ENCODE results near the gene AUNIP.

Gene AUNIP

GRCh38 chr1:25814549-25815087 is 44.6 kb downstream of the AUNIP start:
- no peak overlapping the region for H3K18ac ChIP-seq (ENCODE audit: low read length)
- H3K4me1 ChIP-seq (ENCODE audit: control insufficient read depth in 2 of 2, insufficient read depth in 1 of 2, low read depth in 1 of 2, low read length in 2 of 2) = peaks cover 6 to 10% of the 10 kb centered on the region in 2 donors
- H3K9ac ChIP-seq (ENCODE audit: low read depth, low read length, poor library complexity) = no peak overlapping the region
- H2BK120ac ChIP-seq (ENCODE audit: low read depth, low read length) = no peak overlapping the region
- WGBS, 2 donors (ENCODE audit: extremely low coverage in 2 of 2, insufficient read length in 2 of 2, insufficient replicate concordance in 1 of 2) = no CpG with 5 or more reads among the region's 7 CpGs
- H2BK5ac ChIP-seq (ENCODE audit: low read length) = no peak overlapping the region
- H4K8ac ChIP-seq (ENCODE audit: low read depth, low read length) = no peak overlapping the region
- H2AK5ac ChIP-seq (ENCODE audit: low read depth, low read length) = no peak overlapping the region
- peaks cover 37 to 71% of the 10 kb centered on the region in 2 donors for H3K36me3 ChIP-seq (replicated peaks in 1 of 2; ENCODE audit: control insufficient read depth in 2 of 2, insufficient read depth in 2 of 2, low read length in 2 of 2)
- no peak overlapping the region for H3K4me2 ChIP-seq (ENCODE audit: insufficient read depth, low read length, poor library complexity, severe bottlenecking)
- no peak overlapping the region for H3K27ac ChIP-seq (replicated peaks; ENCODE audit: low read length)
- H3K79me1 ChIP-seq (ENCODE audit: low read depth, low read length) = peaks cover 7% of the 10 kb centered on the region
- no peak overlapping the region for H2BK12ac ChIP-seq (ENCODE audit: low read length)
- no peak for DNase-seq (ENCODE audit: low spot score)
- H2BK15ac ChIP-seq (ENCODE audit: low read length) = no peak overlapping the region
- no peak overlapping the region for H4K91ac ChIP-seq (ENCODE audit: low read depth, low read length, poor library complexity)
- H3K23ac ChIP-seq (ENCODE audit: low read depth, low read length, poor library complexity) = no peak overlapping the region
- no peak overlapping the region for H3K4ac ChIP-seq (ENCODE audit: low read length)
- H3K14ac ChIP-seq (ENCODE audit: low read length) = no peak overlapping the region
- H2AFZ ChIP-seq (ENCODE audit: low read length) = no peak overlapping the region
- no peak overlapping the region for H3K4me3 ChIP-seq (ENCODE audit: low read length in 2 of 2)
- no peaks in the 10 kb centered on the region for H3K27me3 ChIP-seq (ENCODE audit: control insufficient read depth in 3 of 3, insufficient read depth in 3 of 3, low read depth in 1 of 3, low read length in 3 of 3)
- no peaks in the 10 kb centered on the region for H3K9me3 ChIP-seq (replicated peaks in 1 of 2; ENCODE audit: control insufficient read depth in 2 of 2, insufficient read depth in 1 of 2, low read depth in 1 of 2, low read length in 2 of 2)

GRCh38 chr1:25813734-25814471 is 45.4 kb downstream of the AUNIP start:
- Histone ChIP-seq H3K4ac (ENCODE audit: low read length) (no peak overlapping the region), H4K91ac (ENCODE audit: low read depth, low read length, poor library complexity) (no peak overlapping the region), H3K23ac (ENCODE audit: low read depth, low read length, poor library complexity) (peak overlapping the region; percentile 9), H3K9me3 (replicated peaks in 1 of 2; ENCODE audit: control insufficient read depth in 2 of 2, insufficient read depth in 1 of 2, low read depth in 1 of 2, low read length in 2 of 2) (no peaks in the 10 kb centered on the region), H2BK15ac (ENCODE audit: low read length) (no peak overlapping the region), H3K4me2 (ENCODE audit: insufficient read depth, low read length, poor library complexity, severe bottlenecking) (no peak overlapping the region), H3K27me3 (ENCODE audit: control insufficient read depth in 3 of 3, insufficient read depth in 3 of 3, low read depth in 1 of 3, low read length in 3 of 3) (no peaks in the 10 kb centered on the region), H3K4me3 (ENCODE audit: low read length in 2 of 2) (no peak overlapping the region), H3K27ac (replicated peaks; ENCODE audit: low read length) (no peak overlapping the region), H3K14ac (ENCODE audit: low read length) (no peak overlapping the region), H3K36me3 (replicated peaks in 1 of 2; ENCODE audit: control insufficient read depth in 2 of 2, insufficient read depth in 2 of 2, low read length in 2 of 2) (peaks cover 42 to 78% of the 10 kb centered on the region in 2 donors), H4K8ac (ENCODE audit: low read depth, low read length) (no peak overlapping the region), H2BK120ac (ENCODE audit: low read depth, low read length) (no peak overlapping the region), H2AFZ (ENCODE audit: low read length) (no peak overlapping the region), H2AK5ac (ENCODE audit: low read depth, low read length) (no peak overlapping the region), H3K18ac (ENCODE audit: low read length) (no peak overlapping the region), H3K79me1 (ENCODE audit: low read depth, low read length) (peaks cover 10% of the 10 kb centered on the region), H2BK5ac (ENCODE audit: low read length) (no peak overlapping the region), H3K4me1 (ENCODE audit: control insufficient read depth in 2 of 2, insufficient read depth in 1 of 2, low read depth in 1 of 2, low read length in 2 of 2) (peaks cover 4 to 7% of the 10 kb centered on the region in 2 donors), H3K9ac (ENCODE audit: low read depth, low read length, poor library complexity) (no peak overlapping the region), H2BK12ac (ENCODE audit: low read length) (no peak overlapping the region)
- no peak for DNase-seq (ENCODE audit: low spot score)
- no CpG with 5 or more reads among the region's 24 CpGs for WGBS, 2 donors (ENCODE audit: extremely low coverage in 2 of 2, insufficient read length in 2 of 2, insufficient replicate concordance in 1 of 2)

GRCh38 chr1:25813071-25813733 is 46.1 kb downstream of the AUNIP start:
- Histone ChIP-seq H3K18ac (ENCODE audit: low read length) (no peak overlapping the region), H3K36me3 (replicated peaks in 1 of 2; ENCODE audit: control insufficient read depth in 2 of 2, insufficient read depth in 2 of 2, low read length in 2 of 2) (peaks cover 44 to 85% of the 10 kb centered on the region in 2 donors), H3K9me3 (replicated peaks in 1 of 2; ENCODE audit: control insufficient read depth in 2 of 2, insufficient read depth in 1 of 2, low read depth in 1 of 2, low read length in 2 of 2) (no peaks in the 10 kb centered on the region), H3K4me2 (ENCODE audit: insufficient read depth, low read length, poor library complexity, severe bottlenecking) (no peak overlapping the region), H2AK5ac (ENCODE audit: low read depth, low read length) (no peak overlapping the region), H3K23ac (ENCODE audit: low read depth, low read length, poor library complexity) (peak overlapping the region; percentile 25), H2BK15ac (ENCODE audit: low read length) (no peak overlapping the region), H3K14ac (ENCODE audit: low read length) (no peak overlapping the region), H3K27me3 (ENCODE audit: control insufficient read depth in 3 of 3, insufficient read depth in 3 of 3, low read depth in 1 of 3, low read length in 3 of 3) (no peaks in the 10 kb centered on the region), H3K9ac (ENCODE audit: low read depth, low read length, poor library complexity) (no peak overlapping the region), H3K4me3 (ENCODE audit: low read length in 2 of 2) (no peak overlapping the region), H3K4me1 (ENCODE audit: control insufficient read depth in 2 of 2, insufficient read depth in 1 of 2, low read depth in 1 of 2, low read length in 2 of 2) (peaks cover 1 to 2% of the 10 kb centered on the region in 2 donors), H2BK5ac (ENCODE audit: low read length) (no peak overlapping the region), H2AFZ (ENCODE audit: low read length) (no peak overlapping the region), H4K8ac (ENCODE audit: low read depth, low read length) (no peak overlapping the region), H2BK120ac (ENCODE audit: low read depth, low read length) (no peak overlapping the region), H3K27ac (replicated peaks; ENCODE audit: low read length) (no peak overlapping the region), H3K79me1 (ENCODE audit: low read depth, low read length) (peaks cover 10% of the 10 kb centered on the region), H4K91ac (ENCODE audit: low read depth, low read length, poor library complexity) (no peak overlapping the region), H3K4ac (ENCODE audit: low read length) (no peak overlapping the region), H2BK12ac (ENCODE audit: low read length) (no peak overlapping the region)
- no CpG with 5 or more reads among the region's 11 CpGs for WGBS, 2 donors (ENCODE audit: extremely low coverage in 2 of 2, insufficient read length in 2 of 2, insufficient replicate concordance in 1 of 2)
- no peak for DNase-seq (ENCODE audit: low spot score)

- H2AFZ ChIP-seq (ENCODE audit: low read length) = no peak overlapping the region
- no peak for DNase-seq (ENCODE audit: low spot score)
- H3K27me3 ChIP-seq (ENCODE audit: control insufficient read depth in 3 of 3, insufficient read depth in 3 of 3, low read depth in 1 of 3, low read length in 3 of 3) = no peaks in the 10 kb centered on the region
- no peak overlapping the region for H4K8ac ChIP-seq (ENCODE audit: low read depth, low read length)
- no peak overlapping the region for H3K4ac ChIP-seq (ENCODE audit: low read length)
- peaks cover 10% of the 10 kb centered on the region for H3K79me1 ChIP-seq (ENCODE audit: low read depth, low read length)
- H3K4me1 ChIP-seq (ENCODE audit: control insufficient read depth in 2 of 2, insufficient read depth in 1 of 2, low read depth in 1 of 2, low read length in 2 of 2) = peaks cover 0 to 1% of the 10 kb centered on the region in 2 donors
- peak overlapping the region; percentile 30 for H2BK15ac ChIP-seq (ENCODE audit: low read length)
- no peak overlapping the region for H3K27ac ChIP-seq (replicated peaks; ENCODE audit: low read length)
- peak overlapping the region; percentile 19 for H2AK5ac ChIP-seq (ENCODE audit: low read depth, low read length)
- H2BK5ac ChIP-seq (ENCODE audit: low read length) = no peak overlapping the region
- no peak overlapping the region for H4K91ac ChIP-seq (ENCODE audit: low read depth, low read length, poor library complexity)
- H2BK120ac ChIP-seq (ENCODE audit: low read depth, low read length) = no peak overlapping the region
- no peak overlapping the region for H3K23ac ChIP-seq (ENCODE audit: low read depth, low read length, poor library complexity)
- WGBS, 2 donors (ENCODE audit: extremely low coverage in 2 of 2, insufficient read length in 2 of 2, insufficient replicate concordance in 1 of 2) = no CpG with 5 or more reads among the region's 13 CpGs
- H3K4me2 ChIP-seq (ENCODE audit: insufficient read depth, low read length, poor library complexity, severe bottlenecking) = no peak overlapping the region
- H2BK12ac ChIP-seq (ENCODE audit: low read length) = no peak overlapping the region
- H3K14ac ChIP-seq (ENCODE audit: low read length) = no peak overlapping the region
- no peak overlapping the region for H3K18ac ChIP-seq (ENCODE audit: low read length)
- peaks cover 47 to 91% of the 10 kb centered on the region in 2 donors for H3K36me3 ChIP-seq (replicated peaks in 1 of 2; ENCODE audit: control insufficient read depth in 2 of 2, insufficient read depth in 2 of 2, low read length in 2 of 2)
- no peak overlapping the region for H3K4me3 ChIP-seq (ENCODE audit: low read length in 2 of 2)
- H3K9me3 ChIP-seq (replicated peaks in 1 of 2; ENCODE audit: control insufficient read depth in 2 of 2, insufficient read depth in 1 of 2, low read depth in 1 of 2, low read length in 2 of 2) = no peaks in the 10 kb centered on the region
- H3K9ac ChIP-seq (ENCODE audit: low read depth, low read length, poor library complexity) = peak overlapping the region; percentile 76
Measured at GRCh38 chr1:25811384-25812082, 47.7 kb downstream of the AUNIP start.
